ENCODE results near the gene CPEB2. TPM values are rescaled to one million over a fixed set of nuclear protein-coding genes. Genes with fewer than 3 reads are reported as not detected.

The CPEB2 gene
- total RNA-seq, 1 experiment from 2014 or later = not detected

GRCh38 chr4:15100380-15100779 lies 98.1 kb downstream of the CPEB2 start:
- in situ Hi-C loops (cut with HindIII; ENCODE audit: low sequenced_read_pairs) = no loop called here
- no peak for DNase-seq (ENCODE audit: low spot score)

DNA sequence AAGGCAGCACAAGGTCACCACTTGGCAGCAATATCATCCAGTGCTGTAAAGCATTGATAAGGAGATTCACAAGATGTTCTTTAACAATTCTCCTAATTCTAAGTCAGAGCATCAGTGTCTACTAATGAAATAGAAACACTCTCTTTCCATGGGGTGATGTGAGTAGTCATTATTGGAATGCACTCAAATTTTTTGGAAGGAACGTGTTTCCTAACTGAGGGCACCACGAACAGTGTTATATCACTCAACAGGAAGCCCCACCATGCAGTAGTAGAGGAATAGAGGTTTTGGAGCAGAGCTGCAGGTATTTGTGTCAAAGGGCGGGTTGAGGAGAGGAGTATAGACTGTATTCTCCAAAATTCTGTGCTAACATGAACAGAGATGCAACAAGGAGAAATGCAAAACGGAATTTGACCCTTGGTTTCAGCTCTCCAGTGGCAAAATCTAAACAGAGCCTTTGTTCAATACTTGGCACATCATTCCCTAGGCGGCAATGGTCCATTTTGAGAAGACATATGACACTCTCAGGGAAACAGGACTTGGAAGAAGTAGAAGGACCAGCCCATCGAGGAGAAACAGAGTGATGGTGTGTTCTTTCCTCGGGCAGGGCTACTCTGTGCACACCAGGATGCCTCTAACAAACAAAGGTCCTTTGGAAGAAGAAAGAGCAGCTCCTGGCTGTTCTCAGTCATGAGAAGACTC lies 98.9 kb downstream of the CPEB2 start:
- DNase-seq (ENCODE audit: low spot score) = no peak
- in situ Hi-C loops (cut with HindIII; ENCODE audit: low sequenced_read_pairs) = no loop called here

DNA sequence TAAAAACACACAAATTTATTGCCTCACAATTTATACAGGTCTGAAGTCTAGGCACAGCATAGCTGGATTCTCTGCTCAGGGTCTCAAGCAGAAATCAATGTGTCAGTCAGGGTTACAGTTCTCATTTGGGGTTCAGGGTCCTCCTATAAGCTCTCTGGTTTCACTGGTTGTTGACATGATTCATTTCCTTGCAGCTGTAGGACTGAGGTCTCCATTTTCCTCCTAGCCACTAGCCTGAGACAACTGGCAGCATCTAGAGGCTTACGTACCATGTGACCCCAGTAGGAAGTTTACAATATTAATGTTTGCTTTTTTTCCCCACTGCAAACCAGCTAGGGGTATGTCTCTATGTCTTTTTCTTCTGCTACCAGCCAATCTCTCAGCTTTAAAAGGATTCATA lies 102.5 kb downstream of the CPEB2 start:
- in situ Hi-C loops (cut with HindIII; ENCODE audit: low sequenced_read_pairs) = no loop called here

DNA sequence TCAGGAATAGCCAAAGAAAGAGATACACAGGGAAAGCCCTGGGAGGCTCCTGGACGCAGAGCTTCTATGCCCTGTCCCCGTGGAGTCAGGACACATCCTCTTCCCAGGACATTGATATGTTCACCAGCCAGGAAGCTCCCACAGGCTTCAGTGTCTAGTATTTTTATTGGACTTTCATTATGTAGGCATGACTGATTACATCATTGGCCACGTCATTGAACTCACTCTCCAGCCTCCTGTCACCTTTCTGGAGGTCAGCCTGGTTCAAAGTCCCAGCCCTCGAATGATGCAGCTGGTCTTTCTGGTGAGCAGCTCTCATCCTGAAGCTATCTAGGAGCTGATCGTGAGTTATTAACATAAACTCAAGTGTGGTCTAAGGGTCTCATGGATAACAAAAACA lies 104.1 kb downstream of the CPEB2 start:
- in situ Hi-C loops (cut with HindIII; ENCODE audit: low sequenced_read_pairs) = no loop called here
- DNase-seq (ENCODE audit: low spot score) = no peak

More for the DNA sequence above, 102.5 kb downstream of the CPEB2 start:
- no peak for DNase-seq (ENCODE audit: low spot score)

DNA sequence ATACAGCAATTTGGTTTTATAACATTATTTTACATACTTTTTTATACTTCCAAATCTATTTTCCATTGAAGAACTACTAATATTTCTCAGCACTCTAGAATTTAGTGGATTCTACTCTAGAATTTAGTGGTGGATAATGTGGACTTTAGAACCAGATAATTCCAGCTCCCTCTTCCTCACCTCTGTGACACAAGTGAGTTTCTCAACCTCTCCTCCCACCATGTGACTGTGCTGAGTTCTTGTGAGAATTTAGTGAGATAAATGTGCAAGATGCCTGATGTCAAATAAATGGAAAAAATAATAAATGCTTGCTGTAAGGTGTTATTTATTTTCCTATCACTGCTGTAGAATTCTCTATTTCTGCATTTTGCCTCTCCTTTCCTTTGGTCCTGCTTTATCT lies 107.3 kb downstream of the CPEB2 start:
- in situ Hi-C loops (cut with HindIII; ENCODE audit: low sequenced_read_pairs) = no loop called here
- DNase-seq (ENCODE audit: low spot score) = no peak

DNA sequence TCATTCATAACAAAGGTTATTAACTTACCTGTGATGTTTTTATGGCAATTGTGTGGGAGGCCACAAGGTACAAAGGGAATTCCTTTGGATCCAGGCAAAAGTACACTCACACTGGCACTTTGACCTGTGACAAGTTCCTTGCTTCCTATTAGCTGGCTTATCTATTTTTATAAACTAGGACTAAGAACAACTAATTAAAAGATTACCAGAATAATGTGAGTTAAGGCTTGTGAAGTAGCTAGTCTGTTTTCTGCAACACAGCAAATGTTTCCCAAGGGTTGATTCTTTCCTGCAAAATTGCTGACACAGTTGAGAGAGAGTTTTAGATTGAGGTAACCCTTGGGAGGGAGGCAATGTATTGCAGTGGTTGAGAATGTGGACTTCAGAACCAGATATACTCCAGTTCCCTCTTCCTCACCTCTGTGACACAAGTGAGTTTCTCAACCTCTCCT lies 107.9 kb downstream of the CPEB2 start:
- in situ Hi-C loops (cut with HindIII; ENCODE audit: low sequenced_read_pairs) = no loop called here
- no peak for DNase-seq (ENCODE audit: low spot score)

GRCh38 chr4:15116509-15117079 lies 114.3 kb downstream of the CPEB2 start:
- in situ Hi-C loops (cut with HindIII; ENCODE audit: low sequenced_read_pairs) = no loop called here
- no peak for DNase-seq (ENCODE audit: low spot score)

DNA sequence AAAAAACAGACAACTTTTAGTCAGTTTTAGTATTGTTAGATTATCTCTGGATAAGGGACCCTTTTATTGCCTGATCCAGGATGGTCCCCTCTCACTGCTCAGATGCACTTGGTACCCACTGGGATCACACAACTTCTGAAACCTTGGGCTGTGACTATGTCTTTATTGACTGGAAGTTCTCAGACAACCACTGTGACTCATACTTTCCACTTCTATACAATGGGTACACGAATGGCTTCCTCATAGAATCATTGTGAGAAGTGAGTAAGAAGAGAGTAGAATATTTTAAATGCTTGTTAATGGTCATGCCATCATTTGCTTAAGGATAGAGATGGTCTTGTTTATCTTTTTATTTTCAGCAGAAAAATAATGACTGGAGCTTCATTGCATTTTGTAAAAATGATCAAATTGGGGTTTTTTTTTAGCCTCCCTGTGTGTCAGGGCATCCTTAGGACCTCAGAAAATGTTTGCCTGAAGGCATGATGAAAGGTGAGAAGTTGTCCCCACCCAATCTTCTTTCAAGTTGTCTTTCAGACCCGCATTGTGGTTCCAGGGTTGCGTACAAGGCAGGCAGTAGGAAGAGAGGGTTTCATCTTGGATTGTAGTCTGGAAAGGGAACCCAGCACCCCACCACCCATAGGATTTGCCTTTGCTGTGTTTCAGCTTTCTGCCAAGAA lies 115.1 kb downstream of the CPEB2 start:
- in situ Hi-C loops (cut with HindIII; ENCODE audit: low sequenced_read_pairs) = no loop called here
- no peak for DNase-seq (ENCODE audit: low spot score)

DNA sequence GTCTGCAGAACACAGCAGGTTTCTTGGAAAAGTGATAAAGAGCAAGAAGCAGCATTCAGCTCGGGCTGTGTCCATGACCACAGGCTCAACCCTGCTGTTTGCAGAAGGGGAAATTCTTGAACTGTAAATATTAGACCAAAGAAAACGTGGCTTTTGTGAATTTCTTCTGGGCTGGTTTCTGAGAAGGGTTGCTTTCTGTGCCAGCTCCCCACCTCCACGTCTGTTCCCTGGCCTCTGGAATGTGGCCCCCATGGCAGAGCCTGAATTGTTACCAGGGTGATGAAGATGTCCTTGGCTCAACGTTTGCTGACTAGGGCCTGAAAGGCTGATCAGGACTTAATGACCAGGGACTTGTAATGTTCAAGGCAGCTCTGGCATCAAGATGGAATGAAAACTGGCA lies 116.0 kb downstream of the CPEB2 start:
- in situ Hi-C loops (cut with HindIII; ENCODE audit: low sequenced_read_pairs) = no loop called here
- no peak for DNase-seq (ENCODE audit: low spot score)

All from G401 (cell line).